HG02884 (cell line): ENCODE data around the gene RNF128.

Experiments
- ATAC-seq: cut with Tn5 transposase; IDR thresholded peaks from one replicate; pipeline ENCODE4 v1.9.1; 2021; ENCODE audit warnings: mild to moderate bottlenecking, moderate library complexity; ENCODE audit not compliant: unreplicated experiment

RNF128 gene

DNA sequence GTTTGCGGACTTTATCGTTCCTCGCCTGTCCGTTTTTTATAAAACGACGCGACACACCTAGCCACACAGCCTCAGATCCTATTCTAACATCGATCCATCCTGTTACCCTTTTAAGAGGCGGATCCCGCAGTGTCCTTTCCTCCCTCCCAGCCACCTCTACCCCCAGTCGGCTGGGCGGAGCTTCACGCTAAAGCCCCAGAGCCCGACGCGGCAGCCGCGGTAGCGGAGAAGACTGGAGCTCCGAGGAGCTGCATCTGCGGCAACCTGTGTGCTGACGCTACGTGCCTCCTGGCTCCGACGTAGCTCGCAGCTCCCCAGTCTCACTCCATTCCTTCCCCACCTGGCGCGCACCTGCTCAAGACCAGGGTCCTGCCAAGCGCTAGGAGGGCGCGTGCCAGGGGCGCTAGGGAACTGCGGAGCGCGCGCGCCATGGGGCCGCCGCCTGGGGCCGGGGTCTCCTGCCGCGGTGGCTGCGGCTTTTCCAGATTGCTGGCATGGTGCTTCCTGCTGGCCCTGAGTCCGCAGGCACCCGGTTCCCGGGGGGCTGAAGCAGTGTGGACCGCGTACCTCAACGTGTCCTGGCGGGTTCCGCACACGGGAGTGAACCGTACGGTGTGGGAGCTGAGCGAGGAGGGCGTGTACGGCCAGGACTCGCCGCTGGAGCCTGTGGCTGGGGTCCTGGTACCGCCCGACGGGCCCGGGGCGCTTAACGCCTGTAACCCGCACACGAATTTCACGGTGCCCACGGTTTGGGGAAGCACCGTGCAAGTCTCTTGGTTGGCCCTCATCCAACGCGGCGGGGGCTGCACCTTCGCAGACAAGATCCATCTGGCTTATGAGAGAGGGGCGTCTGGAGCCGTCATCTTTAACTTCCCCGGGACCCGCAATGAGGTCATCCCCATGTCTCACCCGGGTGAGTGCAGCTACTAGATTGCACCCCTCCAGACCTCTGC is at the start of gene RNF128:
Gene RNF128, plus strand, starts transcription at position 217 of the 953 bp plus-strand sequence. Its CDS starts 213 bp downstream, at position 430.
- peak; percentile 67 for ATAC-seq

GRCh38 chrX:106680716-106681115 is 45.8 kb upstream of the RNF128 start:
- ATAC-seq = no peak

DNA sequence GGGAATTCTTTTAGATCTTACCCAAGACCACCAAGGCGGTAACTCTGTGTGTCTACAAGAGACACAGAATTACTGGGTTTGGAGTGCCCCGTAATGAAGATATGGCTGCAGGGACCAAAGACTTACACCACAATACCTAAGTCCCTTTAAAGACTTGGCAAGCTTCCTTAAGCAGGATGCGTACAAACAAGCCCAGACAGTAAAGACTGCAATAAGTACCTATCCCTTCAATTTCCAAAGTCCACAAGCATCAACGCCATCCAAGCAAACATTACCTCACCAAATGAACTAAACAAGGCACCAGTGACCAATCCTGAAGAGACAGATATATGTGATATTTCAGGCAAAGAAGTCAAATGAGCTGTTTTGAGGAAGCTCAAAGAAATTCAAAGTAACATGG is 42.3 kb upstream of the RNF128 start:
- no peak for ATAC-seq

- no peak for ATAC-seq
Observed at GRCh38 chrX:106692425-106693065, 34.0 kb upstream of the RNF128 start.

DNA sequence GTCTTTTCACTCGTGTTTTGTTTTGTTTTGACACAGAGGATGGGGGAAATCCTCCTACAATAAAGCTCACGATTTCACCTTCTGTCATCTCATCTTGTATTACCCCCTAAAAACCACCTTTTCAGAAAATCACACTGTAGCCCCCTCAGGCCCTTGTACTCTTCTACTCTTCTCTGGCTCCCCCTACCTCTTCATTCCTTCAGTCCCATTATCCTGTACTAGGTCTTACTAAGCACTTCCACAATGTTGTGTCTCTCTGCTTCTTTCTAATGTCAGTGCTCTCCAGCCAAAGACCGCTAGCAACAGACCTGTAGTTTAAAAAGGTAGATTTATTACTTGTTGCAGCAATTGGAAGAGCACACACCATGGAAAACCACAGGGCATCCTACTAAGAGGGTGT is 30.0 kb upstream of the RNF128 start:
- ATAC-seq = no peak

DNA sequence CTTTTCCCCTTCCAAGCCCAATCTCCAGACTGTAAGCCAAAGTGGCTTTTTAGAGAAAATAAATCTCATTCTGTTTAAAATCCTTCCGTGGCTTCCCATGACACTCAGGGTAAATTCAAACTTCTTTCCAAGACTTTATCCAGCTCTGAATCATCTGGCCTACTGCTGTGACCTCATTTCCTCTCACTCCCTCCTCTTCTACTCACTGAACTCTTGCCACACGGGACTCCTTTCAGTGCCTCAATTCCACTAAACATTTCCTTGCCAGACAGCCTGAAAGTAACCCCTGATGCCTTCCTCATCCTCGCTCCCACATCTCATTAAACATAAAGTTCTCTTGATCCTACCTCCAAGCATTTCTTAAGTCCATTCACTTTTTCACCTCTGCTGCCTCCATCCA is 27.8 kb upstream of the RNF128 start:
- no peak for ATAC-seq

- no peak for ATAC-seq
Observed at GRCh38 chrX:106702636-106703035, 23.9 kb upstream of the RNF128 start.

- no peak for ATAC-seq
Observed at GRCh38 chrX:106706466-106706865, 20.0 kb upstream of the RNF128 start.

DNA sequence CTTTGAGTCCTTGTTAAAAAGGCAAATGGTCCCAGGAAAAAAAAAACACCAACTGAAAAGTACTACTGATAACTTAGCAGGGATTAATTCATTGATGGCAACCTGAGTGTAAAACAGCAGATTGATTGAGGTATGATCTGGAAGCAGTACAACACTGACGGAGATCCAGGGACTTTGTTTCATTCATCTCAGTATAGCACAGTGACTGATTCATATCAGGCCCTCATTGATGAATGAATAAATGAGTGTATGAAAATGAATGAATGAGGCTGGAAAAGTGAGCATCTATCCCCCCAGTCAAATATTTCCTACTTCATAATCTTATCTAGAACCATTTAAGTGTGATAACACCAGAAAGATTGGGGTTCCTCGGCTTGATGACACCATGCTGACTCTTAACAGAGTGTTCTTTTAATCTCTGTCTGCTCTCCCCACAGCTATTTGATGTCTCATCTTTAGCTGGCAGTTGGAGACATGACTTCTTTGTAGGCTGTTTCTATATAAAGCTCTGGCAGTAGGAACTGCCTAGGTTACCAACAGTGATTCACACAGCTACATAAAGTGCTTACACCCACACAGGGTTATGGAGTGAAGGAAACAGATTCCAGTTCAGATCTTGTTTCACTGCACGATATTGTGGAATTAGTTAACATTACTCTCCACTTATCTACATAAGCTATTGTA is 18.6 kb upstream of the RNF128 start:
- ATAC-seq = no peak

GRCh38 chrX:106710771-106711170 is 15.7 kb upstream of the RNF128 start:
- ATAC-seq = no peak

- no peak for ATAC-seq
Observed at GRCh38 chrX:106711375-106711774, 15.1 kb upstream of the RNF128 start.

DNA sequence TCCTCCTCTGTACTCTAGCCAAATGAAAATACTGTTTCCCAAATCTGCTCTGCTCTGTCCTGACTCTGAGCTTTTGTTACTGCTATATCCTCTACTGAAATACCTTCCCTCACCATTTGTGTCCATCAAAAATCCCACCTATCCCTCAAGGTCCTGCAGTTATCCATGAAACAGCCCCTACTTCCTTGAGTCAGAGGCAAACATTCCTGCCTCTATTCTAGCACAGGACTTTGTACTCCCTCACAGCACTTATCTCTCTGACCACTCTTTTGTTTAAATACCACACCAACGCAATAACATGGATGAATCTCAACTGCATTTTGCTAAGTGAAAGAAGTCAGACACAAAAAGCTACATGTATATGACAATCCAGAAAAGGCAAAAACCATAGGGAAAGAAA is 10.5 kb upstream of the RNF128 start:
- no peak for ATAC-seq

DNA sequence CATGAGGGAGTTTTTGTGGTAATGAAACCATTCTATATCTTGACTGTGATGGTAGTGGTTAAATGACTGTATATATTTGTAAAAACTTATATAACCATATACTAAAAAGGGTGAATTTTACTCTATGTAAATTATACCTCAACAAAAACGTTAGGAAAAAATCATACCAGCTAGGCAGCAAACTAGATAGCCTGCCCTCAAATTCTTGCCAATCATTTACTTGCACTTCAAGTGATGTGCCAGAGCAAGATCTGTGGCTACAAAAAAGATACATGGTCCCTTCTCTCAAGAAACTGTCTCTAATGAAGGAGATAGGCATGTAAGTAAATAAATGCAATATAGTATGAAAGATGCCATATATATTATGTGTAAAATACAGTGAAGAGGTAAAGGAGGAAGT is 10.0 kb upstream of the RNF128 start:
- ATAC-seq = no peak

DNA sequence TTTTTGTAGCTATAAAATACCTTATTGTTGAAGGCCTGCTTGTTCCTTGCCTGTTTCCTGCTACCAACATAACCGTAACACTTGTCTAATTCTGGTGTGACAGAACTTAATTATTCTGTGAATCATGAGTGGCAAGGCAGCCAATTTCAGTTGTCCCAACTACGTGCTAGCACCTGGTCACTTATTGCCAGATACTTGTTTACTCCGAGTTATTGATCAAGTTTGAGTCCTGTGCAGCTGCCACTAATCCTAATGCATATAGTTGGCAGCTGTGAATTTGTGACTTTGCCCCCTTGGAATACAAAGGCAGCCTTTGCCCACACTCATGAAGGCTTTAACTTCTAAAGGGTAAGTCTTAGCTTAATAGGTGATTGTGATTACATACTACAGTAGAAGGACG is 7.8 kb upstream of the RNF128 start:
- no peak for ATAC-seq

DNA sequence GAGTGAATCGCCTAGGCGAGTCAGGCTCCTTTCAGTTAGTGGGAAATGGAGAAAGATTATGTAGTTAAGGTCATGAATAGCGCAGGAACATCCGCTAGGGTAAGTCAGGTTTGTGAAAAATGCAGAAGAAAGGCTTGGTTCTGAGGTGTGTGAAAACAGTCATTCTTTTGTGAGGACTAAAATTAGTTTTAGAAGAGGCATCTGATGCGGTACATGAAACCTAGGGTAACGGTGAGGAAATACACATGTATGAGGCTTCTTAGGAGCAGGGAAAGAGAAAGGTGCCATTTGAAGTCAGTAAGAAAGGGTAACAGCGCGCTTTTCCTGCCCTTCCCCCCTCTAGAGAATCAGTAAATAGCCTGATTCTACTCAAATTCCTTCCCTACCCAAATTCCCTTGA is 570 bp upstream of the RNF128 start:
- no peak for ATAC-seq

DNA sequence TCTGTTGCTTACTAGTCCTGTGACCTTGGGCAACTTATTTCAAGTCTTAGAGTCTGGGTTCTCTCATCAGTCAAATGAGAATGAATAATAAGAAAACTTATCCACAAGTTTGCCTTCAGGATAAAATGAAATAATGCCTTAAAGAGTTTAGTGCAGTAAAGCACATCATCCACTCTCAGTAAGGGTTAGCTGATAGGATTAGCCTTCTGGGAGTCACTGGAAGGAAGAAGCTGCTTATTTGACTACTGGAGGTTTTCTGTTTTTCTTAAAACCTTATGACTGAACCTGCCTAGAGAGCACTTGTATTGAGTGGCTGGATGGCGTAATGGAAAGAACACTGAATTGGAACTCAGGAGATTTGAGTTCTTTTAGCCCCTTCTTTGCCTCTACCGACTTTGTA is 1.8 kb downstream of the RNF128 start:
- no peak for ATAC-seq

DNA sequence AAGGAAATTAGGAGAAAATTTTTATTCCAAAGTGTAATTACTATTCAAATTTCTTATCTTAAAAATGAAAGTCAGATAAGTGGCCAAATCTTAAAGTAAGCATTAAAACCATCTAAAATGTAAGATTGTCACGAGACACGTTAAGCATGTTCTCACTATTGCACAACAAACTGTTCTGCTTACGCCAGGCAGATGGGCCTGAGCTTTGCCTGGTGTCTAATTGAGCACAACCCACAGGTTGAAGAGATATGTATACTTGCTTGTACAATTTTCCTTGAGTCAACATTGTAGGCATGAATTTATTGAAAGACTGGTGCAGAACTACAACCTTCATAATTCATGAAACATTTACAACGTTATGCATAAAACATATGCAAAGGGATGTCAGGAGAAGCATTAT is 3.9 kb downstream of the RNF128 start:
- ATAC-seq = no peak

- ATAC-seq = no peak
Observed at GRCh38 chrX:106731590-106731989, 5.1 kb downstream of the RNF128 start.

DNA sequence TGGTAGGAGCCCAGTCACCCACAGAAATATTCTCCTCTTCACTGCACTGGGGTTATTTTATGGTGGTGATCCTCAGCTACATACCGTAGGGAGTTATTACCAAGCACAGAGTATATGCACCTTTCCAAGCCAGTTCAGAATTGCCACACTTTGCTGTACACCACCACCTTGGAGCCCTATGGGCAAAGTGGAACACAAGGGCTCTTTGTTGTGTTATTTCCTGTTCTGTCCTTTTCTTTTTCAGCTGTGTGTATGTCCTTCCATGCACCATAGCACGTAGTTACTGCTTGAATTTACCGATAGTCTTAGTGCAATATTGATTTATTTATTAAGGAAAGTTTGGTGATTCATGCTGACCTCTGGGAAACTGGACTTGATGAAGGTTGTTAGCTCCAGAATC is 8.3 kb downstream of the RNF128 start:
- ATAC-seq = no peak

GRCh38 chrX:106740193-106740780 is 13.8 kb downstream of the RNF128 start:
- ATAC-seq = no peak

DNA sequence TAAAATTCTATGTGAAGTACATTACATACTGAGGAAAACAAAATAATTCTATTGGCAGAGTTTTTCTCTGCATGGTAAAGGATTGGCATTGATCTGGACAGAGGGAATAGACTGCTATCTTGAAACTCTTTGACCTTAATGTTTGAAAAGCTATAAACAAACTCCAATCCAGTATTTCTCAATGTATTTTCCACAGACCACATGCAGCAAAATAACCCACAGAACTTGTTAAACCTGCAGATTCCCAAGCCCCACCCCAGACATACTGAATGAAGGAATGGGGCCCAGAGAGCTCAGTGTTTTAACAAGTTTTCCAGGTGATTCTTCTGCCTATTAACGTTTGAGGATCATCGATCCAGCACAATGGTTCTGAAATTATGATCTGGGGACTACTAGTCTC is 15.7 kb downstream of the RNF128 start:
- no peak for ATAC-seq
